Ovary (tissue), 9 donors: ENCODE results near the gene LEFTY2. TPM values are rescaled to one million over a fixed set of nuclear protein-coding genes. Genes with fewer than 3 reads are reported as not detected.
"Not testable (repeated sequence)": the region's sequence is repeated elsewhere in the genome, so short reads cannot be mapped to it uniquely, and the experiment has no call there.

Experiments used
- DNase-seq, 5 donors: peaks; one replicate each; pipeline ENCODE4 v3.0.0-alpha.2; 2019 to 2020
- H3K27ac ChIP-seq, 2 donors: fragments of 200-600 bp; one replicate each; pipeline versions ENCODE4 v1.5.1 to v1.8.0; 2019 to 2022
- H3K27me3 ChIP-seq: fragments of 200-600 bp; one replicate; pipeline ENCODE4 v1.8.0; 2022
- H3K36me3 ChIP-seq: fragments of 200-600 bp; sonication (generic); one replicate; pipeline ENCODE4 v1.5.1; 2019
- H3K4me1 ChIP-seq: one replicate; pipeline ENCODE4 v1.8.1; 2013; ENCODE audit warnings: mild to moderate bottlenecking, moderate library complexity; ENCODE audit not compliant: insufficient read depth
- H3K4me3 ChIP-seq: fragments of 200-600 bp; sonication (generic); one replicate; pipeline ENCODE4 v1.5.1; 2017
- H3K9me3 ChIP-seq, 2 donors: fragments of 200-600 bp in 1 of 2; sonication (generic) in 1 of 2; one replicate each; pipeline versions ENCODE4 v1.5.1 to v1.8.1; 2013 to 2019; ENCODE audit warnings: mild to moderate bottlenecking in 1 of 2, moderate library complexity in 1 of 2
- EP300 ChIP-seq: sonication (generic); formaldehyde crosslinking; IDR thresholded peaks from one replicate; pipeline ENCODE4 v1.6.1; 2017; ENCODE audit warnings: antibody characterized with exemption
- POLR2A ChIP-seq: fragments of 450-650 bp; IDR thresholded peaks from one replicate; pipeline ENCODE4 v1.6.1; 2017; ENCODE audit warnings: antibody characterized with exemption, mild to moderate bottlenecking, moderate library complexity
- WGBS, 3 donors: extraction: QIAGEN DNeasy Blood & Tissue Kit in 1 of 3; methylation state at CpG; one replicate each; pipeline versions ENCODE4 v1.1.5 to v1.1.7; 2013 to 2017; 5-methylcytosine and 5-hydroxymethylcytosine counted together
- intact Hi-C, 4 donors: fragments of 100-400 bp; cut with DNase I; formaldehyde crosslinking; loops; one replicate each; pipeline versions ENCODE4 v1.11.0 to v1.15.1; 2022 to 2023
- polyA plus RNA-seq, 2 donors: library from polyadenylated mRNA; stranded (reverse); fragments of 200-250 nt in 1 of 2; fragments of 350-450 nt in 1 of 2; fragmentation: Illumina TruSeq in 1 of 2; extraction: RNeasy Lipid Tissue Mini Kit (QIAGEN cat#74804) in 1 of 2; gene quantifications; one replicate each; pipeline ENCODE4 v1.2.3, GENCODE V29; 2013 to 2014
- total RNA-seq, 7 donors: library from RNA; depleted of rRNA in 2 of 7; stranded (reverse); fragments of >200 nt in 2 of 7; fragmentation: NEBNext Ultra II Directional in 3 of 7; extraction: Animal tissue kit (Norgen Biotek cat#: 25700) in 3 of 7; gene quantifications; one replicate each; pipeline versions ENCODE4 v1.1.0 to v1.2.4, GENCODE V29; 2016 to 2023
- TF ChIP-seq, protein P1 (sequence below), 3 donors: fragments of 450-650 bp in 2 of 3; fragments of 200-600 bp in 1 of 3; IDR thresholded peaks; one replicate each; pipeline versions ENCODE4 v1.5.1 to v1.8.0; 2016 to 2022; ENCODE audit warnings: antibody characterized with exemption in 3 of 3, mild to moderate bottlenecking in 1 of 3
- donor health status: DM: no; HTN: no; CAD: no; lungs with moderate emphysema.
- donor health status: DM: no; HTN: no; CAD: no.
- donor health status: Bipolar disorder and iron deficiency.
- donor health status: DM: yes; HTN: yes; CAD: no.
- donor health status: DM: no; HTN: no; CAD: no.
- donor health status: DM: yes; HTN: yes; CAD: no.

LEFTY2 gene
- total and polyA plus RNA-seq, 9 donors = 9.7 to 196 (median 21.4) TPM

- Histone ChIP-seq H3K36me3 (no peaks in the 10 kb centered on the region), H3K4me3 (peak overlapping the region; percentile 15), H3K9me3 (no peaks in the 10 kb centered on the region), H3K27ac (peak overlapping the region; percentile 57 to 84), H3K27me3 (no peaks in the 10 kb centered on the region), H3K4me1 (peaks cover 16% of the 10 kb centered on the region)
- intact Hi-C loops = no loop called here
- WGBS, 3 donors = 30 to 50% (median 34%) methylated on average over 24 to 25 of the region's 25 CpGs
- TF ChIP-seq POLR2A = no peak
- TF ChIP-seq, protein P1, sequence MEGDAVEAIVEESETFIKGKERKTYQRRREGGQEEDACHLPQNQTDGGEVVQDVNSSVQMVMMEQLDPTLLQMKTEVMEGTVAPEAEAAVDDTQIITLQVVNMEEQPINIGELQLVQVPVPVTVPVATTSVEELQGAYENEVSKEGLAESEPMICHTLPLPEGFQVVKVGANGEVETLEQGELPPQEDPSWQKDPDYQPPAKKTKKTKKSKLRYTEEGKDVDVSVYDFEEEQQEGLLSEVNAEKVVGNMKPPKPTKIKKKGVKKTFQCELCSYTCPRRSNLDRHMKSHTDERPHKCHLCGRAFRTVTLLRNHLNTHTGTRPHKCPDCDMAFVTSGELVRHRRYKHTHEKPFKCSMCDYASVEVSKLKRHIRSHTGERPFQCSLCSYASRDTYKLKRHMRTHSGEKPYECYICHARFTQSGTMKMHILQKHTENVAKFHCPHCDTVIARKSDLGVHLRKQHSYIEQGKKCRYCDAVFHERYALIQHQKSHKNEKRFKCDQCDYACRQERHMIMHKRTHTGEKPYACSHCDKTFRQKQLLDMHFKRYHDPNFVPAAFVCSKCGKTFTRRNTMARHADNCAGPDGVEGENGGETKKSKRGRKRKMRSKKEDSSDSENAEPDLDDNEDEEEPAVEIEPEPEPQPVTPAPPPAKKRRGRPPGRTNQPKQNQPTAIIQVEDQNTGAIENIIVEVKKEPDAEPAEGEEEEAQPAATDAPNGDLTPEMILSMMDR (IDR thresholded peaks at IDR 0.05) = no peak
- no peak for TF ChIP-seq EP300
- peak in 4 of 5 donors; percentile 37 to 64 (median 50) for DNase-seq
Observed at GRCh38 chr1:225940385-225941151, 452 bp downstream of the LEFTY2 start.

GRCh38 chr1:225939939-225940310 is 1.1 kb downstream of the LEFTY2 start:
- intact Hi-C loops, H3K36me3 ChIP-seq, H3K4me3 ChIP-seq, DNase-seq, H3K27me3 ChIP-seq, H3K27ac ChIP-seq, H3K9me3 ChIP-seq: not testable (repeated sequence)
- WGBS, 3 donors = 54 to 100% (median 74%) methylated on average over 1 to 8 of the region's 8 CpGs
- peaks cover 16% of the 10 kb centered on the region for H3K4me1 ChIP-seq

GRCh38 chr1:225939097-225939938 is 1.7 kb downstream of the LEFTY2 start:
- intact Hi-C loops, H3K4me3 ChIP-seq, H3K36me3 ChIP-seq, H3K9me3 ChIP-seq, H3K27ac ChIP-seq, H3K27me3 ChIP-seq: not testable (repeated sequence)
- DNase-seq = peak in 1 of 5 donors; percentile 52
- 29 to 46% (median 41%) methylated on average over 35 to 61 of the region's 69 CpGs for WGBS, 3 donors
- H3K4me1 ChIP-seq = peaks cover 16% of the 10 kb centered on the region

DNA sequence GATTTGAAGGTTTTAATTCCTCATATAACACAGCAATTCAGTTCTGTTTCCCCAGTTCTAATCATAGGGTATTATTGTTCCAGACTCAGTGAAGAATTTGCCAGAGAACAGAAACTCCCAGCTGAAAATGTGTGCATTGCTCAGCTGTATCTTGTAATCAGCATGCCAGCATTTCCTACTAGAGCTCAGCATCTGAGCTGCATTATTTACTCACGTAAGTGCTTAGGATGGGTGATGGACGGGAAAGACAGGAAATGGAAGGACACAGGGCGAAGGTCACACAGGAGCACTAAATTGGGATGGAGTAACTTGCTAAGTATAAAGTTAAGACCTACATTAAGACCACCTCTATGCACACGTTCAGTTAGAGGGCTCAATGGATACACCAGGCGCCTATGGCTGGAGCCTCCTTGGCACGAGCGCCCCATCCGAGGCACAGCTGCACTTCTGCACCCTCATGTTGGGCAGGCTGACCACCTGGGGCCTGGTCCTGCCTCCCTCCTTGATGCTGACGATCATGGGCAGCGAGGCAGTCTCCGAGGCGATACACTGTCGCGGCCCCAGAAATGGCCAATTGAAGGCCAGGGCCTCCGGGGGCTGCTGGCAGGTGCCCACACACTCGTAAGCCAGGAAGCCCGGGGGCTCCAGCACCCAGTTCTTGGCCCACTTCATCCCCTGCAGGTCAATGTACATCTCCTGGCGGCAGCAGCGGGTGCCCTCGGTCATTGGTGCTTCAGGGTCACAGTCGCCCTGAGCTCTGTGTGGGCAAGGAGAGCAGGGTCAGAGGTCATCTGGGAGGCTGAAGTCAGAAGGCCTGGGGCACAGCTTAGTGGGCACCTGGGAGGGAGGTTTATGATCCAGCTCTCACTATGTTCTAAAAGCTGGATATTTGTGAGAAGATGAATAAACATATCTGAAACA is 3.7 kb downstream of the LEFTY2 start:
- intact Hi-C loops = no loop called here
- TF ChIP-seq, protein P1 (IDR thresholded peaks at IDR 0.05) = no peak
- TF ChIP-seq EP300 = no peak
- no peak for TF ChIP-seq POLR2A
- Histone ChIP-seq H3K4me3 (no peak overlapping the region), H3K27me3 (no peaks in the 10 kb centered on the region), H3K4me1 (peaks cover 16% of the 10 kb centered on the region), H3K27ac (no peak overlapping the region), H3K36me3 (no peaks in the 10 kb centered on the region), H3K9me3 (no peaks in the 10 kb centered on the region)
- no peak for DNase-seq
- 88 to 94% (median 93%) methylated on average over 21 of the region's 21 CpGs for WGBS, 3 donors

- no peaks in the 10 kb centered on the region for H3K9me3 ChIP-seq
- peaks cover 13% of the 10 kb centered on the region for H3K4me1 ChIP-seq
- H3K27ac ChIP-seq = no peak overlapping the region
- no peaks in the 10 kb centered on the region for H3K36me3 ChIP-seq
- DNase-seq = no peak
- H3K27me3 ChIP-seq = no peaks in the 10 kb centered on the region
- TF ChIP-seq EP300 (no peak), POLR2A (no peak)
- TF ChIP-seq, protein P1 (IDR thresholded peaks at IDR 0.05) = no peak
- intact Hi-C loops = no loop called here
- H3K4me3 ChIP-seq = no peak overlapping the region
- WGBS, 3 donors = 84 to 87% (median 84%) methylated on average over 3 of the region's 3 CpGs
Observed at GRCh38 chr1:225936523-225936922, 4.5 kb downstream of the LEFTY2 start.

GRCh38 chr1:225936086-225936485 is 4.9 kb downstream of the LEFTY2 start:
- DNase-seq, H3K27me3 ChIP-seq, H3K4me3 ChIP-seq, H3K9me3 ChIP-seq, H3K27ac ChIP-seq, H3K36me3 ChIP-seq, intact Hi-C loops: not testable (repeated sequence)
- peaks cover 10% of the 10 kb centered on the region for H3K4me1 ChIP-seq
- 88 to 89% (median 88%) methylated on average over 8 of the region's 8 CpGs for WGBS, 3 donors
